Measurements from ENCODE around the gene IGFBP7. TPM values are rescaled to one million over a fixed set of nuclear protein-coding genes. Genes with fewer than 3 reads are reported as not detected.

The IGFBP7 gene
- total and polyA plus RNA-seq, 4 donors = 2,521 to 5,050 (median 2,800) TPM

DNA sequence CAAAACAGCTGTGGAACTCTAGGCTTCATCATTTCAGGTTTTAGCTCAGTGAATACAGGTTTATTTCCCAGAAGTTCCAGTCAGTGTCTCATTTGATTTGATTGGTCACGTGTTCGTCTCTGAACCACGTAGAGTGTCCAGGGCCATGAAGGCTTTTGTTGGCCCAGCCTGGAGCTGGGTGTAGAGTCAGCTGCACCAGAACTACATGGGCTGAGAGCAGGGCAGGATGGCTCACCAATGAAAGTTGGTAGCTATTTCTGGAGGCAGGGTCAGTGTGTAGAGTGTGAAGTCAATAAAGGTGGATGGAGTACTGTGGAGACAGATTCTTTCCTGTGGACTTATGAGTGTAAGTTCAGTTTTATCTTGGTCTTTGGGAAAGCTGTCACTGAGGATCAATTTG lies 43.0 kb upstream of the IGFBP7 start:
- Histone ChIP-seq H3K4me1 (ENCODE audit: control insufficient read depth in 1 of 2, insufficient read depth in 2 of 2, low read length in 2 of 2) (no peaks in the 10 kb centered on the region), H3K27ac (ENCODE audit: low read depth in 1 of 2, low read length in 2 of 2) (no peak overlapping the region), H3K4me3 (ENCODE audit: low read length in 2 of 2) (no peak overlapping the region), H3K9me3 (ENCODE audit: control insufficient read depth, low read length) (no peaks in the 10 kb centered on the region), H3K36me3 (ENCODE audit: control insufficient read depth in 1 of 2, insufficient read depth in 2 of 2, low read length in 1 of 2) (no peaks in the 10 kb centered on the region), H3K27me3 (ENCODE audit: control insufficient read depth in 1 of 2, insufficient read depth in 2 of 2, low read length in 1 of 2) (no peaks in the 10 kb centered on the region)
- ATAC-seq (ENCODE audit: low FRiP score) (no peak), DNase-seq (no peak)
- WGBS, 2 donors = 74 to 82% methylated on average over 3 of the region's 3 CpGs
- intact Hi-C loops (cut with DNase I) = no loop called here

DNA sequence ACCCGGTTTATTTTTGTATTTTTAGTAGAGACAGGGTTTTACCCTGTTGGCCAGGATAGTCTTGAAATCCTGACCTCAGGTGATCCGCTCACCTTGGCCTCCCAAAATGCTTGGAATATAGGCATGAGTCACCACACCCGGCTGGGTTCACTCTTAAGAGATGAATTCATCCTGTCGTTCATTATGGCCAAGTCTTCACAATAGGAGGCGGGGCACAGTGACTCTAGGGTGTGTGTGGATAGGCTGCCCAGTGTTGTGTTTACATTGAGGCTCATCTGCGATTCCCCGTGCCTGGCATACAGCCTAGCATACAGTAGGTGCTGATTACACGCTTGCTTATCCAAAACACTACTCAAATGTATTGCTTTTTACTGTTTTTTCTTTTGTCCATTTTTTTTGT lies 41.3 kb upstream of the IGFBP7 start:
- WGBS, 2 donors = 89 to 91% methylated on average over 8 of the region's 8 CpGs
- DNase-seq (no peak), ATAC-seq (ENCODE audit: low FRiP score) (no peak)
- no peaks in the 10 kb centered on the region for H3K27me3 ChIP-seq (ENCODE audit: control insufficient read depth in 1 of 2, insufficient read depth in 2 of 2, low read length in 1 of 2)
- no peaks in the 10 kb centered on the region for H3K36me3 ChIP-seq (ENCODE audit: control insufficient read depth in 1 of 2, insufficient read depth in 2 of 2, low read length in 1 of 2)
- no peak overlapping the region for H3K27ac ChIP-seq (ENCODE audit: low read depth in 1 of 2, low read length in 2 of 2)
- intact Hi-C loops (cut with DNase I) = no loop called here
- H3K4me3 ChIP-seq (ENCODE audit: low read length in 2 of 2) = no peak overlapping the region
- no peaks in the 10 kb centered on the region for H3K9me3 ChIP-seq (ENCODE audit: control insufficient read depth, low read length)
- H3K4me1 ChIP-seq (ENCODE audit: control insufficient read depth in 1 of 2, insufficient read depth in 2 of 2, low read length in 2 of 2) = no peaks in the 10 kb centered on the region

DNA sequence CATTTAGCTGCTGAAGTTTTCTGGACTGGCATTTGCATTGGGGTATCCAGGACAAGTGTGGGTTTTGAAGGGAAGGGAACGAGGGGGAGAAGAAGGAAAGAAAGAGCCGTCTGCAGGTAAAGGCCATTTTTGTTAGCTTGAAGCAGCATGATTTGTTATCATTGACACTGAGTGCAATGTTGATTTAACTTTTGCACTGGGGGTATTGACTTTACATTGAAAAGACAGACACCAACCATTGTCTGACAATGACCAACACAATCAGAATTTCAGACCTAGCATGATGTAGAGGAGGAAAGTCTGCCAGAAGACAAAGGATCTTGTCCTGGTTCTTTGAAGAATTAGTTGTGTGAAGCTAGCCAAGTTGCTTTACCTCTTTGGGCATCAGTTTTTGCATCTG lies 39.6 kb upstream of the IGFBP7 start:
- no peak for ATAC-seq (ENCODE audit: low FRiP score)
- Histone ChIP-seq H3K4me3 (ENCODE audit: low read length in 2 of 2) (no peak overlapping the region), H3K27me3 (ENCODE audit: control insufficient read depth in 1 of 2, insufficient read depth in 2 of 2, low read length in 1 of 2) (no peaks in the 10 kb centered on the region), H3K36me3 (ENCODE audit: control insufficient read depth in 1 of 2, insufficient read depth in 2 of 2, low read length in 1 of 2) (no peaks in the 10 kb centered on the region), H3K9me3 (ENCODE audit: control insufficient read depth, low read length) (no peaks in the 10 kb centered on the region), H3K27ac (ENCODE audit: low read depth in 1 of 2, low read length in 2 of 2) (no peak overlapping the region), H3K4me1 (ENCODE audit: control insufficient read depth in 1 of 2, insufficient read depth in 2 of 2, low read length in 2 of 2) (no peaks in the 10 kb centered on the region)
- intact Hi-C loops (cut with DNase I) = loop anchor here (5.0 kb wide), 1 partner anchor 38 kb away; the partner anchor contains the start of gene IGFBP7 (in 2 of the 2)
- WGBS, 2 donors = 82 to 84% methylated on average over 2 of the region's 2 CpGs
- no peak for DNase-seq

DNA sequence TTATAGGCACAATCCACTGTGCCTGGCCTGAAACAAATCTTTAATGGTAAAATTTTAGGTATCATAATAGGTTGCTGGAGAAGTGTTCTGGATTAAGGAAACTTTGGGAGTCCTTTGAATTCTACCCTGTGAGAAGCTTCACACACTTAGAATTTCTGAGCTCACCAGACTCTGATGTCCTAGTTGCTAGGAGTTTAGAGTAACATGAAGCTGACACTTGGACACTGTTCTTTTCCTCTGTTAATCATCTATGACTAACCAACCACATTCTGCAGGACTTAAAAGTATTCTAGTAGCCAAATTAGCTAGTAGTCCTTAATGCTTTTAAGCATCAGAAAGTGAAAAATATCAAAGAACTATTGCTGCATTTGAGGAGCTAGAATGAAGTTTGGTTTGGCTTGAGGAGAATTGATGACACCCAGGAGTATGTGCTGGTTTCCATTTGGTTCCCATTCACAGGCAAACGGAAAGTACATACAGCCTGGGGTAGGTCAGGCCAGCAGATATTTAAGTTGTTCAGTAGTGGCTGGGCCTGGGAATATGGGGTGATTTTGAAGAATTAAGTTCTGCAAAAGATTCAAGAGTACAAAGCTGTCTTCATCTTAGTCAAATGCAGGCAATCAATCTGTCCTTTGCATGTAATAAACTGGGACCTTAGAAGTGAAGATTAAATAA lies 38.8 kb upstream of the IGFBP7 start:
- Histone ChIP-seq H3K27ac (ENCODE audit: low read depth in 1 of 2, low read length in 2 of 2) (no peak overlapping the region), H3K4me1 (ENCODE audit: control insufficient read depth in 1 of 2, insufficient read depth in 2 of 2, low read length in 2 of 2) (no peaks in the 10 kb centered on the region), H3K9me3 (ENCODE audit: control insufficient read depth, low read length) (no peaks in the 10 kb centered on the region), H3K27me3 (ENCODE audit: control insufficient read depth in 1 of 2, insufficient read depth in 2 of 2, low read length in 1 of 2) (no peaks in the 10 kb centered on the region), H3K4me3 (ENCODE audit: low read length in 2 of 2) (no peak overlapping the region), H3K36me3 (ENCODE audit: control insufficient read depth in 1 of 2, insufficient read depth in 2 of 2, low read length in 1 of 2) (no peaks in the 10 kb centered on the region)
- DNase-seq (no peak), ATAC-seq (ENCODE audit: low FRiP score) (no peak)
- intact Hi-C loops (cut with DNase I) = loop anchor here (5.0 kb wide), 1 partner anchor 37 kb away; the partner anchor contains the start of gene IGFBP7 (in 2 of the 2)
- 69 to 75% methylated on average over 1 of the region's 1 CpG for WGBS, 2 donors

DNA sequence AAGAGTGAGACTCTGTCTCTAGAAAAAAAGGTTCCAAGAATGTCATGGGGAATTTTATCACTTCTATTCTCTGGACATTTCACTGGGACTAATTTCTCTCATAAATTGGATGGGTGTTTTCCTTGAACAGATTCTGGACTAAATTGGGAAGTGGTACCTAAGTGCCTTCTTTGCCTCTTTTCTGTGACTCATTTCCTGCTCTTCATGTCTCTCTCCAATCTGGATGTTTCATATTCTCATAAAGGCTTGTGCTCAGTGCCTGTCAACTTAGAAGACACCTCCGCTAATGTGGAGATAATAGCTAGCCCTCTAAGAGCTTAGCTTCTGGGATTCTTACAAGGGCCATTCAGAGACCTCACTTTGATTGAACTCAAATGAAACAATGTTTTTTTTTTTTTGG lies 38.0 kb upstream of the IGFBP7 start:
- intact Hi-C loops (cut with DNase I) = loop anchor here (5.0 kb wide), 1 partner anchor 36 kb away; the partner anchor contains the start of gene IGFBP7 (in 2 of the 2)
- DNase-seq (no peak), ATAC-seq (ENCODE audit: low FRiP score) (no peak)
- Histone ChIP-seq H3K27ac (ENCODE audit: low read depth in 1 of 2, low read length in 2 of 2) (no peak overlapping the region), H3K9me3 (ENCODE audit: control insufficient read depth, low read length) (no peaks in the 10 kb centered on the region), H3K36me3 (ENCODE audit: control insufficient read depth in 1 of 2, insufficient read depth in 2 of 2, low read length in 1 of 2) (no peaks in the 10 kb centered on the region), H3K4me3 (ENCODE audit: low read length in 2 of 2) (no peak overlapping the region), H3K27me3 (ENCODE audit: control insufficient read depth in 1 of 2, insufficient read depth in 2 of 2, low read length in 1 of 2) (no peaks in the 10 kb centered on the region), H3K4me1 (ENCODE audit: control insufficient read depth in 1 of 2, insufficient read depth in 2 of 2, low read length in 2 of 2) (no peaks in the 10 kb centered on the region)
- WGBS, 2 donors = 96 to 98% methylated on average over 1 of the region's 1 CpG

DNA sequence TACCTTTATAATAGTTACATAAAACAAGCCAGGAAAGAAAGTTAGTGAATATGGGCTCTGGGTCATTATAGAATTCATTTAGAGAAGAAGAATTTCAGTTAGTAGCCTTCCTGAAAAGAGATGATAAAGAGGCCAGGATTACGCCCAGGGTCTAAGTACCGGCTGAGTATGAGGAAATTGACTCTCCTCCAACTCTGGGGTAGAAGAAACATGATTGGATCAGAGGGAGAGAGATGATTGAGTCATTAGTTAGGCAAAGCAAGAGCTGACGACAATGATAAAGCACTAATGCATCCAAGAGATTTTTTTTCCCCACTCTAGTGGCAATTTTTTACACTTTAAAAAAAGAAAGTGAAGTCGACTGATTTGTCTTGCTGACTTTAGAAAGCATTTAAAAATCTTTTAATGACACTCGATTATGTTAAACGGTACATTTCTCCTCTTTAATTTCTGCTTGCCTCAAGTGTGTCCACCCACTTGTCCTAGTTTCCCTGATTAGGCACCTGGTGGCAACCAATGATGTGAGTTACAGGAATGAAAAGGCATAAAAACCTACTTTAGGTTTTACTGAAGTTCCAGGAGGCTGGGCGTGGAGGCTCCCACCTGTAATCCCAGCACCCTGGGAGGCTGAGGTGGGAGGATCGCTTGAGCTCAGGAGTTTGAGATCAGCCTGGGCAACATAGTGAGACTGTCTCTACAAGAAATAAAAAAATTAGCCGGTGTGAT lies 37.3 kb upstream of the IGFBP7 start:
- ATAC-seq (ENCODE audit: low FRiP score) = no peak
- intact Hi-C loops (cut with DNase I) = loop anchor here (5.0 kb wide), 1 partner anchor 35 kb away; the partner anchor contains the start of gene IGFBP7 (in 2 of the 2)
- no peaks in the 10 kb centered on the region for H3K9me3 ChIP-seq (ENCODE audit: control insufficient read depth, low read length)

DNA sequence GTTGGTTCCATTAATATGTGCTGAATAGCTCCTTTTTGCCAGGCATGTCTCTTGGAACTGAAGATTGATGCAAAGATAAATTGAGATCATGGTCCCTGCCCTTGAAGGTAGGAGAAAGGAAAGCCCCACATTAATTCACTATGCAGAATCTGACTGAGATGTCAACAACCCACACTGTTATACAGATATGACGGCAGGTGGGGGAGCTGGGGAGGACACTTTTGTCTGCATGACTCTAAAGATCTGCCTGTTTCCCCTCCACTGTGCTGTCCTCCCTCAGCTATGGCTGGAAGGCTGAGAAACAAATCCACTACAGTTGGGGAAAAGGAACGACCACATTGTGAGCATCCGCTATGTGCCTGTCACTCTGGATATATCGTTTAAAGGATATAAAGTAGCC lies 36.3 kb upstream of the IGFBP7 start:
- no peak for ATAC-seq (ENCODE audit: low FRiP score)
- Histone ChIP-seq H3K4me3 (ENCODE audit: low read length in 2 of 2) (no peak overlapping the region), H3K9me3 (ENCODE audit: control insufficient read depth, low read length) (no peaks in the 10 kb centered on the region), H3K27me3 (ENCODE audit: control insufficient read depth in 1 of 2, insufficient read depth in 2 of 2, low read length in 1 of 2) (no peaks in the 10 kb centered on the region), H3K27ac (ENCODE audit: low read depth in 1 of 2, low read length in 2 of 2) (no peak overlapping the region), H3K36me3 (ENCODE audit: control insufficient read depth in 1 of 2, insufficient read depth in 2 of 2, low read length in 1 of 2) (no peaks in the 10 kb centered on the region), H3K4me1 (ENCODE audit: control insufficient read depth in 1 of 2, insufficient read depth in 2 of 2, low read length in 2 of 2) (no peaks in the 10 kb centered on the region)
- WGBS, 2 donors = 95 to 97% methylated on average over 4 of the region's 4 CpGs
- DNase-seq = no peak
- intact Hi-C loops (cut with DNase I) = loop anchor here (5.0 kb wide), 1 partner anchor 34 kb away; the partner anchor contains the start of gene IGFBP7 (in 2 of the 2)

More for the DNA sequence above, 37.3 kb upstream of the IGFBP7 start:
- WGBS, 2 donors = 53 to 54% methylated on average over 9 of the region's 9 CpGs
- no peak overlapping the region for H3K4me3 ChIP-seq (ENCODE audit: low read length in 2 of 2)
- H3K4me1 ChIP-seq (ENCODE audit: control insufficient read depth in 1 of 2, insufficient read depth in 2 of 2, low read length in 2 of 2) = no peaks in the 10 kb centered on the region
- no peaks in the 10 kb centered on the region for H3K36me3 ChIP-seq (ENCODE audit: control insufficient read depth in 1 of 2, insufficient read depth in 2 of 2, low read length in 1 of 2)
- no peak overlapping the region for H3K27ac ChIP-seq (ENCODE audit: low read depth in 1 of 2, low read length in 2 of 2)
- no peak for DNase-seq
- H3K27me3 ChIP-seq (ENCODE audit: control insufficient read depth in 1 of 2, insufficient read depth in 2 of 2, low read length in 1 of 2) = no peaks in the 10 kb centered on the region

DNA sequence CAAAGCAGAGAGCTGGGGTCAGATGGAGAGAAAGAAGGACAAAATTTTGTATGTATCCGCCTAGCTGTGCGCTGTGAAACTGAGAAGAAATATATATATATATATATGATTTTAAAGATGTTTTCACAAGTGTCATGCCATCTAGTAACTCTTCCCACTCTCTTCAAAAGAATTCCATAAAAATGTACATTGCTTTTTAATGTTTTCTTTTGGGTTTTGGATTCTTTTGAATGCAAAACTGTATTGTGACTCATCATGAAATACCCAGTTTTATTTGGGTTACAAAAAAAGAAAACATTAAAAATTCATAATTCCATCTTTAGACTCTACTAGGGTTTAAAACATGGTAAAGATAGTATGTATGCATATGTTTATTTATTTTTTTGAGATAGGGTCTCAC lies 34.3 kb upstream of the IGFBP7 start:
- Histone ChIP-seq H3K27ac (ENCODE audit: low read depth in 1 of 2, low read length in 2 of 2) (no peak overlapping the region), H3K4me1 (ENCODE audit: control insufficient read depth in 1 of 2, insufficient read depth in 2 of 2, low read length in 2 of 2) (peaks cover 0 to 4% of the 10 kb centered on the region in 2 donors), H3K36me3 (ENCODE audit: control insufficient read depth in 1 of 2, insufficient read depth in 2 of 2, low read length in 1 of 2) (no peaks in the 10 kb centered on the region), H3K9me3 (ENCODE audit: control insufficient read depth, low read length) (no peaks in the 10 kb centered on the region), H3K4me3 (ENCODE audit: low read length in 2 of 2) (no peak overlapping the region), H3K27me3 (ENCODE audit: control insufficient read depth in 1 of 2, insufficient read depth in 2 of 2, low read length in 1 of 2) (no peaks in the 10 kb centered on the region)
- ATAC-seq (ENCODE audit: low FRiP score) = no peak
- 97 to 98% methylated on average over 2 of the region's 2 CpGs for WGBS, 2 donors
- no peak for DNase-seq
- intact Hi-C loops (cut with DNase I) = no loop called here

DNA sequence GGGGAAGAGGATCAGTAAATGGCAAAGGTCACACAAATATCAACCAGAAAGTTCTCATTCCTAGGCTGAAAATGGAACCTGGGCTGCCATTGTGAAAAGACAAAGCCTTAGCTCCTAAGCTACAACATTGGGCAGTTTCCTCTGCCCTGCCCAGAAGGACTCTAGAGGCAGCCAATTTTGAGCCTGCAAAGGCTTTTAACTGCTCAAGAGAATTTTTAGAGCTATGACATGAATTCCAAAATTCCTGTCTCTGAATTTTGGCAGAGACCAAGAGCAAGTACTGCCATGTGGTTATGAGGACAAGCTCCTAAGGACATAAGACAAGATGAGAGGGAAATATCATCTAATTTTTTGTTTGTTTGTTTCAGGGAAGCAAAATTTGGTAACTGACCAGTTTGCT lies 29.6 kb upstream of the IGFBP7 start:
- DNase-seq (no peak), ATAC-seq (ENCODE audit: low FRiP score) (peak; percentile 38)
- intact Hi-C loops (cut with DNase I) = no loop called here
- Histone ChIP-seq H3K36me3 (ENCODE audit: control insufficient read depth in 1 of 2, insufficient read depth in 2 of 2, low read length in 1 of 2) (no peaks in the 10 kb centered on the region), H3K9me3 (ENCODE audit: control insufficient read depth, low read length) (no peaks in the 10 kb centered on the region), H3K27me3 (ENCODE audit: control insufficient read depth in 1 of 2, insufficient read depth in 2 of 2, low read length in 1 of 2) (no peaks in the 10 kb centered on the region), H3K4me3 (ENCODE audit: low read length in 2 of 2) (no peak overlapping the region), H3K4me1 (ENCODE audit: control insufficient read depth in 1 of 2, insufficient read depth in 2 of 2, low read length in 2 of 2) (peaks cover 0 to 4% of the 10 kb centered on the region in 2 donors), H3K27ac (ENCODE audit: low read depth in 1 of 2, low read length in 2 of 2) (peak overlapping the region; percentile 5 to 17)

Measured in aorta (tissue), 5 donors.